ENCODE results near the gene EXOC6B.

DNA sequence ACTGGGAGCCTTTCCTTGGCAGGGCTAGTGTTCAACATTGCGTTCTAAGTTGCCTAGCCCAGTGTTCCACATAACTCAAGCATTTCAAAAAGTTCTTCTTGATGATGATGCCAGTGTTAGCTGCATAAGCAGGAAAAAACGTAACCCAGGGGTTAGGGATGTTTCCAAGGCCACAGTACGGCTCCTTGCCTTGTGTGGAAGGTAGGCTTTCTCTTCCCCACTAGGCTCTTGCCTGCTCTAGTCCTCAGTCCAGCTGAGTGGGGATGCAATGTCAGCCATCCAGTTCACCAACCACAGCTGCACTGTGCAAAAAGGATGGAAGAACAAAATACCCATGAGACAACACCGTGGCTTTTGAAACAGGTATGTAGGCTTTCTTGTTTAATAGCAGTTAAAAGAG is 650.2 kb downstream of the EXOC6B start:
- TF ChIP-seq CTCF (IDR thresholded peaks at IDR 0.05) (no peak), POLR2AphosphoS5 (IDR thresholded peaks at IDR 0.05) (no peak), EP300 (IDR thresholded peaks at IDR 0.05) (no peak), POLR2A (IDR thresholded peaks at IDR 0.05) (no peak)

Measured in stomach (tissue), 4 donors.